ENCODE data around the gene DSE. TPM values are rescaled to one million over a fixed set of nuclear protein-coding genes. Genes with fewer than 3 reads are reported as not detected.

The DSE gene
- polyA plus RNA-seq, 5 donors = 34.1 to 54.9 (median 50.0) TPM

DNA sequence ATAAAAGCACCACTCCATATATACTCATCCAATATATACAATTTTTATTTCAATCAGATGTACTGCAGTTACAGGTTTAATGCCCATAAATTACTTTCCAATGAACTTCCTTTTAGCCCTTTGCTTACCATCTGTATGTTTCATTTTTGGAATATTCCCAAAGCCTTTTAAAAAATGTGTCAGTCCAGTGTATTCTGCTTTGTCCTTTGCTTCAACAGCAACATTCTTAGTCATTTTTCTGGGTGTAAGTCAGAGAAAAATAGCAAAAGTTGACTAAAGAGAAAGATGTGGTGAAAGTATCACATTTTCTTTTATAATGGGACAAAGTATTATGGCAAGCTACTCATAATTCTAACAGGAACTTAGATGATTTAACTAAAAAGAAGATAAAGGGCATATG lies 15.2 kb downstream of the DSE start:
- DNase-seq = no peak

DNA sequence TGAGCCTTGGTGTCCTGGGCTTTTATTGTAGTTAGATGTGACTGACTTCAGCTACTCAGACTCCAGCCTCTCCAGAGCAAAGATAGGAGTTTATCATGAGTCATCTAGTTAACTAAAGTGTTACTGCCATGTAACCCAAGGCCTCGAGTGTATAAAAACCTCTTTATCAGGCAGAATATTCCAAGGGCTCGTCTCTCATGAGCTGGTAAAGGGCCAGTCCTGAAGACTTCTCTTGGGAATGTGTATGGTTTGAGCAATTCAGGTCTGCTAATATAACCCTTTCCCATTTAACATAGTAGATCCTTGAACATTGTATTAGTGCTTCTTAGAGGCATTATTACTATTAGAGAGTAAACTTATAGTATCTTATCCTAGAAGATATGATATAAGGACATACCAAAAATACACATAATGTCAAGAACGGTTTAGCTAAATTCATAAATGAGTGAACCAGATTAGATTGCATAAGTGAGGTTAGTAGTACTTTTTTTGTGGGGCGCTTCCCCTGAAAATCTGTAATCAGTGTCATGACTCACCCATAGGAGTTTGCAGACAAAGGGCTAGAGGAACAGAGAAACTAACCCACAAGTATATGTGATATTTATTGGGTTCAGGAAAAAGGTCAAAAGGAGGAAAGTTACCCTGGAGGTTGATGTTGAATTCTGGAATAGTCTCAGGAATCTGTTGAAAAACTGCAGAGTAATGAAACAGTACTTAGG lies 16.0 kb downstream of the DSE start:
- DNase-seq = no peak

DNA sequence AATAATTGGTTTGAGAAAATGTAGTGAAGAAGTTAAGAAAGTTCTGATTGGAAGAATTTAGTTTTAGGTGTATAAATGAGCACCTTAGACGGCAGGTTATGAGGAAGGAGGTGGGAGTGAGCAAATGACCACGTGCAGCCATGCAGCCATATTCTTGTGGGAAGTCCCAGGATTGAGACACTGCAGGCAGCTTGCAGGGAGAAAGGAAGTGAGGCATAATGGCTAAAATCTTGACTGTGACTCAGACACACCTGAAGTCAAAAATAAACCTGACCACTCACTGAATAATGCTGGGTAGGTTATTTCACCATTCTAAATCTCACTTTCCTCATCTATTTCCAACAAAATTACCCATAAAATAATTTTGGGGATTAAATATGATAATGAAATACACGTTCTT lies 16.6 kb downstream of the DSE start:
- DNase-seq = no peak

DNA sequence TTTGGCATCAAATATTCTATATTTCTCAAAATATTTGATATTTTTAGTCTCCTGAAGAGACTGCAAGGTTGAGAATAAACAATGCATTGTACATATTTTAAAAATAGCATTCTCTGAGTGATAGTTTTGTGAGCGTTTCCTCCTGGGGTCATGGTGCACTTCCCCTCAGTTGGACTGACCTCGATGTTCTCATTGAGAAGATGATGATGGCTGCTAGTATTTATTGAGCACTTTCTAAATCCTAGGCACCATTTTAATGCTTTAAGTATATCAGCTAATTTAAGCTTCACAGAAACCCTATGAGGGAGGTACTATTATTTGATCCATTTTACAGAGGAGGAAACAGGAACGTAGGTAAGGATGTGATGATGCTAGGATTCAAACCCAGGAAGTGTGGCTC lies 18.2 kb downstream of the DSE start:
- no peak for DNase-seq

DNA sequence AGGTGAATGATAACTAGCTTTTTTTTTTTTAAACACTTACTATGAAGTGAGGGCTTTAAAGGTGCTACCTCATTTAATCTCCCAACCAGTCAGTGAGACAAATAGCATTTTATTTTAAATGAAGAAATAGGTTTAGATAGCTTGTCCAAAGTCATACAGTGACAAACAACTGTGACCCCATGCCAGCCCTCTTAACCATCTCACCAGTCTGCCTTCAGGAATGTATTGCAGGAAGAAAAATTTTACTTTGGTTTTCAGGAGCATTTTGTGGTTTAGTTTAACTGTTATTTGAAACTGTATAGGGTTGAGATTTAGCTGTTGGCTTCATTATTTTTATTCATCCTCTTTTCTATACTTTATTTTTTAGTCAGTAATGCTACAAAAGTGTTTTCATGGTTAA lies 18.6 kb downstream of the DSE start:
- DNase-seq = no peak

DNA sequence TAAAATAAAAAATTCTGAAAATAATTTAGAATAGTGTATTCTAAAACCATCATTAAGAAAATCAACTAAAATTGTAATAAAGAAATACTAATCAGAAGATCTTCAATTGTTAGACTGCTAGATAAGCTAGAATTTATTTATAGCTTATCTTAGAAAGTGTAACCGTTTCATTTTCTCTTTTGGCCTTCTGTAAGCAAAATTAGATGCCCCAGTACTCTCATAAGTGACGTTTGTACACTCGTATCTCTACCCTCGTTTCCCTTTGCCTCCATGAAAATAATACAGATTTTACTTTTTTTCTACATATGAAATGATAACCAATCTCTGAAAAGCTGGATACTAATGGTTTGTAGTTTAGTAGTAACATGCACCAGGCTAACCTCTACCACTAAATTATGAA lies 19.8 kb downstream of the DSE start:
- DNase-seq = no peak

DNA sequence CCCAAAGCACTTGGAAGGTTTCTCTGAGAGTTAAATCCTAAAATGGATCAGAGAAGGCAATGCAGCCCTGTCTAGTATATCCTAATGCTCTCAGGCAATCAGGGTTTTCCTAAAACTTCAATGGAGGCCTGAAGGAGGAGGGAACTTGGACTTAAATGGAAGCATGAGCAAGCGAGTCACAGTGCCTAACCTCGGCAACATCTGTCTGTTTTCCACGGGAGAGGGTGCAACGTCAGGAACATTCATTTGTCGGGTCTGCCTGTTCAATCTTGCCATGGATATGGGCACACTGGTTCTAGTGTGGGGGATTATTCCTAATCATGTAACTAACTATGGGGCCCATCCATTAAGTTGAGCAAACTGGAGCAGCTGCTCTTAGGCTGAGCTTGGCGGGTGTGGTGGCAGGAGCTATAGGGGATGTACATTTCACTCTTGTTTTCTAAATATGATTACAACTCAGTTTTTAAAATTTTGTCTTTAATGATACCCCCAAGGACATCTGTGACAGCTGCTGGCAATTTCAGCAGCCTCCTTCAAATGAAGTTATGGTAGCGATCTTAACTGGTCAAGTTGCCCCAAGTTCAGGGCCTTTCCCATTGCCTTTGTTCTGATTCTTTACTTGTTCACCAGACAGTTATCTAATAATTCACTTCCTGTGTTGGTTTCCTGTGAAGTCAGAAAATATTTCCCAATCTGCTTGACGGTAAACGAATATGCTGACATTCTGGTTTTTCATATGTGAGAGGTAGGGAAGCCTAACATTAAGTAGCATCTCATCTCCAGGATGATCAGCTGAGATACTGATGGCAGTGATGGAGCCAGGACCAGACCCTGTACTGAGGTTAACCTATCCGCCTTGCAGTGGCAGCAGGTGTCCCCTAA lies 21.6 kb downstream of the DSE start:
- DNase-seq = no peak

DNA sequence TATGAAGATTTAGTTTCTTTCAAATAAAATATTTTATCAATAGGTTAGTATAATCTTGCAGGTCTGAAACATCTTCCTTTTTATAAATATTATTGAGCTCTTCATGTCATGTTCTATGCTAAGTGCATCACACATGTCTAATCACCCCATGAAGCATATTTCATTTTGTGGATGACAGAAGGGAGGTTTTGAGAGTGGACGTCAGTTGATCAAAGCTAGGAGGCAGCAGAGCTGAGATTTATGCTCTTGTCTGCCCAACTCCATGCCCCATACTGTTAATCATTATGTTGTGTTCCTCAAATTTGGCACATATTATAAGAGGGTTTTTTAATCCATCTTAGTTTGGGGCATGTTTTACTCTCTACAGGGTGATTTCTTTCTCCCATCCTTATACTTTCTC lies 22.7 kb downstream of the DSE start:
- DNase-seq = no peak

DNA sequence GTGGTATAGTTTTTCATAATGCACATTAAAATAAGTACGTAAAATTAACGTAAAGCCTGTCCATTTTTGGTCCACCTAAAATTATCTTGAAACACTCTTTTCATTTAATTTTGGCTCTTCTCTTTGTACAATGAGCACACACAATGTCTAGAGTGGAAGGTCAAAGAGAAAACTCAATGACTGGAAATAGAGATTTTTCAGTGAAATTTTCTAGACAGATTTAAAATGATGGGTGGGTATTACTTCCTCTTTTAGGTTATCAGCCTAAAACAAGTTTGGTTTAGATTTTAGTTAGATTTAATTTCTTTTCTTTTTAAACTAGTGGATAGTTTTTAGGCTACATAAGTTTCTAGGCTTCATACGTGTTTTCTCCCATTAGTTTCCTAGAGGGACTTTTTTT lies 24.9 kb downstream of the DSE start:
- DNase-seq = no peak

DNA sequence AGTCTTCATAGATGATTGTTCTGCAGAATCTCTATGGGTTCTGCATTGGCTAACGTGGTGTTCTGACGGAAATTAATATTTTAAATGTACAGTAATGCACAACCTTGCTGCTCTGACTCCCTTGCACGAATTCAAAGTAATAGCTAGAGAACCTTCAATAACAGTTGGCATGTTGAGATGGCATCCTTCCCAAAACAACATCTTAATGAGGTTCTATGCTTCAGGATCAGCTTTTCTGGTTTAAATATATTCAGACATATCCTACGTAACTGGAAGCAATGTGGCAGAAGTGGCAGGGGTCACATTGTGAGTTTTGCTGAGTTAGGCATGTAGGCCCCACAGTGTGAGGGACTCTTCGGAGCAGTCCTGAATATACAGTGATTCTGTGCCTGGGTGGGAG lies 25.7 kb downstream of the DSE start:
- no peak for DNase-seq

DNA sequence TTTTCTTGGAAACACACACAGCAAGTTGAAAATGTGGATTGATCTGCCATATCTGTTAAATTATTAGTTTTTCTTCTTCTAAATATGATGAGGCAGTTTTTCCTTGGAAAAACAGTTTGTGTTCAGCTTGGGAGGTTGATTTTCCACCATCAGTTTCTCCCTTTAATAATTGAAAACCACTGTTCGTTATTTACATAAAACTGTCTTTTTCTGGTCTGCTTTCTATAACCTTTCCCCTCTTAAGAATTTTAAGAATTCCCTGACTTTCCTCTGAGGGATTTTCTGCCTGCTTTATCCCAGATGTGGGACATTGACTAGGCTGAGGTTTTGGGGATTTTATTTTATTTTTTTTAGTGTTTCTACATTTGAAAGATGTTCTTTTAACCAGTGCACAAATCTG lies 27.2 kb downstream of the DSE start:
- no peak for DNase-seq

DNA sequence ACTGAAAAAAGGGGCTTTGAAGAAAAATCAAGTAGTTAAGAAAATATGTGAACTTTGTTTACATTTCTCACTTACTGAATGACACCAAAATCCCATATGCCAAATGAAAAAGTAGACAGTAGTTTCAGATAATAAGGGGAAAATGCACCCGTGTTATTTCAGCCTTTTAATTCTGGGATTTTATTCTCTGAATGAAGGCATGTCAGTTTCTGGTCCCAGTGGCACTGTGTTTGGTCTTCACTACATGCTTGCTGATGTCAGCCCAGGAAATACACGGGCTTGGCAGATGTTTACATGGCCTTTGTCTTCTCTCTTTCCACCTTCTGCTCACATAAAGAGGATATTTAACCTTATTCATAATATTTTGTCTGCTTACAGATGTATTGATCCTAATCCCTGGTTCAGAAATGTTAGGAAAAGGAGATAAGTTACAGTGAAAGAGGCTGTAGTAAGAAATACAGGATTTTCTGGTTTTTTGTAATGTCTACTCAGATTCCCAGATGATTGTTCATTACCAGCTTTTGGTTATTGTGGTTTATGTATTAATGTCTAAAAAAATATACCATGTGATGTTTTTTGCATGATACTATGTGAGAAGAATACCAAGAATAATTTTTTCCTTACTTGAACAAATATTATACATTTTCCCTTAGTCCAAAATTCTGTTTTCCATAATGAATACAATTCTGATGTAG lies 27.7 kb downstream of the DSE start:
- DNase-seq = no peak

DNA sequence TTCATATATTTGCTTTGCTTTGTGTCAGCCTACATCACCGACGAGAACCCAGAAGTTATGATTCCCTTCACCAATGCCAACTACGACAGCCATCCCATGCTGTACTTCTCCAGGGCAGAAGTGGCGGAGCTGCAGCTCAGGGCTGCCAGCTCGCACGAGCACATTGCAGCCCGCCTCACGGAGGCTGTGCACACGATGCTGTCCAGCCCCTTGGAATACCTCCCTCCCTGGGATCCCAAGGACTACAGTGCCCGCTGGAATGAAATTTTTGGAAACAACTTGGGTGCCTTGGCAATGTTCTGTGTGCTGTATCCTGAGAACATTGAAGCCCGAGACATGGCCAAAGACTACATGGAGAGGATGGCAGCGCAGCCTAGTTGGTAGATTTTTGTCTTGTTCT lies 28.5 kb downstream of the DSE start:
- DNase-seq = no peak

DNA sequence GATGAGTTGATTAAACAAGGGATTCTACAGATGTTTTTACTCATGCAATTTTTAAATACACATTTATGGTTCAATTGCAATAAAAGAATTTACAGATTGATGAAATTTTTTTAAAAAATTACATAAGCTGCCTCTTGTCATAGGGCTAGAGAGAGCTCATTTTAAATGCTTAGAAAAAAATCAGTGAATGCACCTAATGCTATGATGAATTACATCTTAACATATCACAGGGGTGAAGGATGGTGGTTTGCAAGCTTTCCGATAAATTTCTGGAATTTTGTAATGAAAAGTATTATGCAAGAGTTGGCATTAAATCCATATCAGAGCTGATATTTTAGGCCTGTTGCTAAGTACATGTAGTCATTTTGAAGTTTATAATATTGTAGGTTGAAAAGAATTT lies 29.6 kb downstream of the DSE start:
- no peak for DNase-seq

DNA sequence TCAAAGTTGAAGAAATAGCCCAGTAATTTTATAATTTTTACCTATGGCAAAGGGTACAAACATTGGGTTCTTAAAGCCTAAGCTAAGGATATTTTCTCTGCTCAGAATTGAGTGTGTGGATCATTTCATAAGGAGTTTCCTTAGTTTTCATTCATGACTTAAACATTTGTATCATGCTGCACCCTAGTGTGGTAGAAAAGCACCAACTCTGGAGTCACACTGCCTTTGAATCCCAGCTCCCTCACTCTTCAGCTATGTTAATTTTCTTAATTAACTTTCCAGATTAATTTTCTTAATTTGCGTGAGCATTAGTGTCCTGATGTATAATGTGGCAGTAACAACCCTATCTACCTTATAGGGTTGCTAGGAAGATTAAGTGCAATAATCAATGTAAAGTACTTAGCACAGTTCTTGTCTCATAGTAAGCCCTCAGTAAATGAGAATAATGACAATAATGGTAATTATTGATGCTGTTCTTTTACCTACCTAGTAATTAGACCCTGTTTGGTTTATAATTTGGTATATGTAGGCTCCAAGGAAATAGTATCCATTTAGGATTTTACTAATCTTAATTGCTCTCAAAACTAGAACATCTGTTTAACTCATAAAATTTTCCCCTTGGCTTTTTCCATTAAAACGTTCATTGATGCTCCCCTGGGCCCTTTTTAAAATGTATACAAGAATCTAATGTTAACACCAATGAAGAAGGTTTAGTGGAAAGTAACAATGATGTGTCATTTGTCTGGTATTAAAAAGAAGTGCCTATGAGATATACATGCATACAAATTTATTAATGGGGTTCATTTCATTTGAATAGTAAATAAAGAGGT lies 31.6 kb downstream of the DSE start:
- no peak for DNase-seq

DNA sequence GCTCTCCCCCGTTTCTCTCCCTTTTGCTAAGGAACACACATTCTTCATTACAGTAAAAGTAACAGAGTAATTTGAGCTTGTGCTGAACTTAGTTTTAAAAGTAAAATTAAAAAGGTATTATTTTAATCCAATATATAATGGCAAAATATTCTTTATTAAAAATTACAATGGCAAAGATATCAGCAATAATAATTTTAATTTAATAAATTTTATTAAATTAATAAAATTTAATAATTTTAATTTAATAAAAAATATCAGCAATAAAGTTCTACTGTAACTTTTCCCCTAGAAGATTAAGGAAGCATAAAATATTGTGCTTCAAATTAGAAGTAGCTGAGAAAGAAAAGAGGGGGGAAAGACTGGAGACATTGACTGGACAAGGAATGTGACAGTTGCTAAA lies 32.5 kb downstream of the DSE start:
- DNase-seq = no peak

DNA sequence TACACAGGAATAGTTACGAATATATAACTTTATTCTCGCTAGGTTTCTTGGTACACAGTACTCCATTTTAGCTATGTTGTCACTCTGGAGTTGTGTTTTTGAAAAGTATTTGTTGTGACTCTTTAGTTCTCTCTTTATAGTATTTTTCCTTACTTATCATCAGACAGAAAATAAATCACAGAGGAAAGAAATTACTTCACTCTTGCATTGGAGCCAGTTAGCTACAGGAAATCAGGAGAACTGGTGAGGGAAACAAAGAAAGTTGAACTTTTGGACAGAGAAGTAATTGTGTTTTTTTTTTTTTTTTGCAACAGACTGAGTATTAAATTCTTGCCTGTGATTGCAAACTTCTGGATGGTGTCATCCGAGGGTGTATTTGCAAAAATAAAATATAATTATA lies 33.9 kb downstream of the DSE start:
- DNase-seq = no peak

DNA sequence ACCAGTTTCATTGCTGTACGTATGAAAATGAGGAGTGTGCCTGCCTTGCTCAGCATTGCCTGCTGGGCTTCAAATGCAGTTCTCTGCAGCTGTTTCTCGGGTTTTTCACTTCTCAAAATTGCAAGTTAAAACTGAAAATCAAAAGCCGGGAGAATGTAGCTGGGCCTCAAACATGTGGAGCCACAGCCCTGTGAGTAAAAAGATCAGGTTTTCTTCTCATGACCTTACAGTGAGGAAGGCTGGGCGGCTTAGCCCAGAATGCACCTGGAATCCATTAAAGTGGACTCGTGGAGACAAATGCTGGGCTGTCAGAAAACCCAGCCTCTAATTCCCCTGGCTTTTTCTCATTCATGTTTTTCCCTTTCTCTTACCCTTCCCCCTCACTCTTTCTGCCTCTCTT lies 34.4 kb downstream of the DSE start:
- no peak for DNase-seq

DNA sequence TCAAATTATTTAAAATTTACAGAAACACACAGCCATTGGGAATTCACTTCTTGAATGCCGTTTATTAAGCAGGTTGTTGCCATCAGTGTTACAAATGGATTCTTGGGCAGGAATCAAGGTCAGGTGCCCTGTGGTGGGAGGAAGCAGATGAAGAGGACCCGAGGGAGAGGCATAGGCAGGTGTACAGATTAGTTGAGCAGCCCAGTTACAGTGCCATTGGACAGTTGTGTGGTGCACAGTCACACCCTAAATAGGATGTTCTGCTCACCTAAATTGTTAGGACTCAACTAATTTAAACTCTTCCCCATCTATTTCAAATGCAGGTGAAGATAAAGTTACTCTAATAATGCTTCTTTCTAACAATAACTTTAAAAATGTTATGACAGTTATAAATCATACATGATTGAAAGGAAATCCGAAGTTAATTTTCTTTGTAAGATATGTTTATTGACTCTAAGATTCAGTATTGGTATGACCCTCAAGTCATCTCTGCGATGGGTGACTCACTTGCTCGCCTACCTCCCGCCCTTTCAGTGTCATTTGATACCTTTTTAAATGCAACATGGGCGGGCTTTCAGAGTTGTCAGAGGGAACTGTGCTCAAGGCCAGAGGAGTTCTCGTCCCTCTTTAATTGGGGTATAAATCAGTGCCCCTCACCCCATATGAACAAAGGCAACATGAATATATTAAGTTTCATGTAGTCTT lies 35.1 kb downstream of the DSE start:
- DNase-seq = no peak

DNA sequence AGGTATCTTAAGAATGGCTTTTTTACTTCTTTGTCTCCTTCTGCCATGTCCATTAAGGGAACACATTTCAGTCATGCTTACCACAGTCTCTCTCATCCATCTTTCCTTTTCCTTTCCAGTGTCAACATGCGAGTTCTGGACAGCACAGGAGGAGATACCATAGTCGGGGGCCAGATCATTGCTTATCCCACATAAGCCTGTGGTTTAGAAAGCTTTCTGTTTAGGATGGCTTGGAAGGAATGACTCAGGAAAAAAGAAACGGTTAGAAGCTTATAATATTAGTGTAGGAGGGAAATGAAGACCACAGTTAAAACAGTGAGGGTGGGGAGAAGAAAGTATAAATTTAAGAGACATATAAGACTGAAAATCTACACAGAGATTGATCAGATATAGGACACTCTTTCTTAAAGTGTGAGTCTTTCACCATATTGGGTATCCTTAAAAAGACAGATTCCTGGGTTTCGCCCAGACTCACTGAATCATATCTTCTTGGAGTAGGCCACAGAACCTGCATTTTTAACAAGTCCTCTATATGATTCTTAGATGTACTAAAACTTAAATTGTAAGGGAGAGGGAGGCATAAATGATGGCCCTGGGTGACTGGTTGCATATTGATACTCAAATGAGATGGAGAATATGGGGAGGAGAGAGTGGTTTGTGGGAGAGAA lies 36.1 kb downstream of the DSE start:
- no peak for DNase-seq

DNA sequence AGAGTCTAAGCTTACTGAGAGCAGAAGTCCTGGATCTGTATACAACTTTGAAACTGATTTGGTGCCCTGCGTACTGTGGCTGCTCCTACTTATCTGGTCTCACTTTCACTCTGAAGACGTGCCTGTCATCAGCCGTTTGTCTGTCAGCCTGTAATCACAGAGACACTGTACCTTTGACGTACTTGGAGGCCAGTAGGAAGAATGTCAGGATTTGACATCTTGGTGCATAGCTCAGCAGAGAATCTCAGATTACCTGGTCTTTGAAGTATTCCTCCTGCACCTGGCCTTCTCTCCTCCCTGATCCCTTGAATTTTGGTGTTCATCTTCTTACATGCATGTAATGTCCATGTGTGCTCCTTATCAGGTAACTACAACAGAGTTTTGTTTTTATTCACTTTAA lies 37.7 kb downstream of the DSE start:
- DNase-seq = no peak

Data from right lung (tissue), 5 donors.